Myocyte (in vitro differentiated cells): ENCODE results near the gene IL19. TPM values are rescaled to one million over a fixed set of nuclear protein-coding genes. Genes with fewer than 3 reads are reported as not detected.
A peak's percentile ranks its signal among the peaks of the same experiment; 100 is the strongest.

ENCODE experiments used
- DNase-seq: peaks from one replicate; pipeline ENCODE4 v3.0.0-alpha.2; 2012; ENCODE audit warnings: low read depth
- polyA plus RNA-seq: library from polyadenylated mRNA; unstranded; fragments of >200 nt; gene quantifications from one replicate; pipeline ENCODE4 v1.2.1, GENCODE V29; 2012; ENCODE audit warnings: missing spikeins
- total RNA-seq: library from RNA; depleted of rRNA; stranded (reverse); fragments of >200 nt; gene quantifications from 2 replicates; pipeline ENCODE4 v1.2.3, GENCODE V29; 2014

IL19 gene
- not detected in 2 replicates for total RNA-seq
- 0.10 TPM for polyA plus RNA-seq

GRCh38 chr1:206770531-206771337 lies at the start of gene IL19:
TSS of gene IL19 (plus strand) at chr1:206770773. CDS start at chr1:206836663, 65,890 bp downstream.
- DNase-seq: no peak

GRCh38 chr1:206721454-206721853 lies 49.1 kb upstream of the IL19 start:
- DNase-seq: no peak

GRCh38 chr1:206722751-206723461 lies 47.7 kb upstream of the IL19 start:
- DNase-seq: peak; percentile 53

GRCh38 chr1:206723462-206723804 lies 47.1 kb upstream of the IL19 start:
- DNase-seq: no peak

GRCh38 chr1:206723805-206724472 lies 46.6 kb upstream of the IL19 start:
- DNase-seq: peak; percentile 74

- DNase-seq: no peak
Measured at GRCh38 chr1:206725109-206725963, 45.2 kb upstream of the IL19 start.

GRCh38 chr1:206727981-206728696 lies 42.4 kb upstream of the IL19 start:
- DNase-seq: no peak

- no peak for DNase-seq
Measured at GRCh38 chr1:206728697-206728987, 41.9 kb upstream of the IL19 start.

GRCh38 chr1:206729050-206729449 lies 41.5 kb upstream of the IL19 start:
- no peak for DNase-seq

- no peak for DNase-seq
Measured at GRCh38 chr1:206729507-206729906, 41.1 kb upstream of the IL19 start.

- no peak for DNase-seq
Measured at GRCh38 chr1:206732508-206732907, 38.1 kb upstream of the IL19 start.

GRCh38 chr1:206732992-206733391 lies 37.6 kb upstream of the IL19 start:
- no peak for DNase-seq

- no peak for DNase-seq
Measured at GRCh38 chr1:206734499-206735142, 36.0 kb upstream of the IL19 start.

- no peak for DNase-seq
Measured at GRCh38 chr1:206735553-206736031, 35.0 kb upstream of the IL19 start.

GRCh38 chr1:206736878-206737728 lies 33.5 kb upstream of the IL19 start:
- no peak for DNase-seq

GRCh38 chr1:206737729-206738201 lies 32.8 kb upstream of the IL19 start:
- no peak for DNase-seq

- DNase-seq: no peak
Measured at GRCh38 chr1:206738370-206739366, 31.9 kb upstream of the IL19 start.
